Measurements from ENCODE around the gene FNBP1.

- TF ChIP-seq, protein P1, sequence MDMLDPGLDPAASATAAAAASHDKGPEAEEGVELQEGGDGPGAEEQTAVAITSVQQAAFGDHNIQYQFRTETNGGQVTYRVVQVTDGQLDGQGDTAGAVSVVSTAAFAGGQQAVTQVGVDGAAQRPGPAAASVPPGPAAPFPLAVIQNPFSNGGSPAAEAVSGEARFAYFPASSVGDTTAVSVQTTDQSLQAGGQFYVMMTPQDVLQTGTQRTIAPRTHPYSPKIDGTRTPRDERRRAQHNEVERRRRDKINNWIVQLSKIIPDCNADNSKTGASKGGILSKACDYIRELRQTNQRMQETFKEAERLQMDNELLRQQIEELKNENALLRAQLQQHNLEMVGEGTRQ (IDR thresholded peaks at IDR 0.05; ENCODE audit: low read length), result no peak
- TF ChIP-seq CHD1 (IDR thresholded peaks at IDR 0.05; ENCODE audit: low read depth, low read length), result no peak
- TF ChIP-seq, protein P2, sequence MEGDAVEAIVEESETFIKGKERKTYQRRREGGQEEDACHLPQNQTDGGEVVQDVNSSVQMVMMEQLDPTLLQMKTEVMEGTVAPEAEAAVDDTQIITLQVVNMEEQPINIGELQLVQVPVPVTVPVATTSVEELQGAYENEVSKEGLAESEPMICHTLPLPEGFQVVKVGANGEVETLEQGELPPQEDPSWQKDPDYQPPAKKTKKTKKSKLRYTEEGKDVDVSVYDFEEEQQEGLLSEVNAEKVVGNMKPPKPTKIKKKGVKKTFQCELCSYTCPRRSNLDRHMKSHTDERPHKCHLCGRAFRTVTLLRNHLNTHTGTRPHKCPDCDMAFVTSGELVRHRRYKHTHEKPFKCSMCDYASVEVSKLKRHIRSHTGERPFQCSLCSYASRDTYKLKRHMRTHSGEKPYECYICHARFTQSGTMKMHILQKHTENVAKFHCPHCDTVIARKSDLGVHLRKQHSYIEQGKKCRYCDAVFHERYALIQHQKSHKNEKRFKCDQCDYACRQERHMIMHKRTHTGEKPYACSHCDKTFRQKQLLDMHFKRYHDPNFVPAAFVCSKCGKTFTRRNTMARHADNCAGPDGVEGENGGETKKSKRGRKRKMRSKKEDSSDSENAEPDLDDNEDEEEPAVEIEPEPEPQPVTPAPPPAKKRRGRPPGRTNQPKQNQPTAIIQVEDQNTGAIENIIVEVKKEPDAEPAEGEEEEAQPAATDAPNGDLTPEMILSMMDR (IDR thresholded peaks at IDR 0.05; ENCODE audit: control extremely low read depth in 1 of 3, insufficient read depth in 1 of 3, low read depth in 1 of 3, low read length in 3 of 3), result no peak
- TF ChIP-seq EGR1 (IDR thresholded peaks at IDR 0.05; ENCODE audit: borderline replicate concordance, low read depth, low read length), result no peak
- TF ChIP-seq E2F6 (IDR thresholded peaks at IDR 0.05), result no peak
- TF ChIP-seq POLR2AphosphoS5 (IDR thresholded peaks at IDR 0.05; ENCODE audit: low read depth, low read length), result no peak
- no peak for TF ChIP-seq EP300 (IDR thresholded peaks at IDR 0.05; ENCODE audit: borderline replicate concordance in 1 of 2, low read depth in 2 of 2, low read length in 2 of 2)
- no peak for TF ChIP-seq POLR2A (IDR thresholded peaks at IDR 0.05; ENCODE audit: control extremely low read depth in 1 of 2, low read depth in 2 of 2, low read length in 2 of 2)
- no peak for TF ChIP-seq CHD2 (IDR thresholded peaks at IDR 0.05; ENCODE audit: low read length)
- no peak for TF ChIP-seq NRF1 (IDR thresholded peaks at IDR 0.05; ENCODE audit: low read depth, low read length)
- TF ChIP-seq, protein P3, sequence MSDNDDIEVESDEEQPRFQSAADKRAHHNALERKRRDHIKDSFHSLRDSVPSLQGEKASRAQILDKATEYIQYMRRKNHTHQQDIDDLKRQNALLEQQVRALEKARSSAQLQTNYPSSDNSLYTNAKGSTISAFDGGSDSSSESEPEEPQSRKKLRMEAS (IDR thresholded peaks at IDR 0.05), result no peak
- TF ChIP-seq HDAC6 (IDR thresholded peaks at IDR 0.05; ENCODE audit: low read depth, low read length), result no peak
Measured at GRCh38 chr9:129938291-129938979, 104.6 kb downstream of the FNBP1 start.
